ENCODE measurements around the gene CYB5B.
A peak's percentile ranks its signal among the peaks of the same experiment; 100 is the strongest.

Gene CYB5B

DNA sequence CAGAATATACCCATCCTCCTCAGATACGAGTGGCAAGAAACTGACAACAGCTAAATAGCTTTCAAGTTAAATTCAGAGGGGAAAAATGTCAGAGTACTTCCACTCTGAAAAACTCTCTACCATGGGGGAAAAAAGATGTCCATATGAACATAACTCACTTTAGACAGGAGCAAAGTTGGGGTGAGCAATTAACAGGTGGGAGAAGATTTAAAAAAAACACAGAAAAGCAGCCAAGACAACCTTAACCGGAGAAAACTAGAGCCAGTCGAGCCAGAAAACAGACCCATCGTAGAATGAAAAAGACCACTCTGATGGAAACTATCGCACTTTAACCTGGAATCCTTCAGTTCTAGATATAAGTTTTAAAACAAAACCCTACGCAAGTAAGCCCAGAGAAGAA lies 39.4 kb upstream of the CYB5B start:
- peak overlapping the region; percentile 73 for H3K4me3 ChIP-seq (ENCODE audit: low read depth, low read length)
- DNase-seq (ENCODE audit: low read depth) = no peak
- TF ChIP-seq, protein P1, sequence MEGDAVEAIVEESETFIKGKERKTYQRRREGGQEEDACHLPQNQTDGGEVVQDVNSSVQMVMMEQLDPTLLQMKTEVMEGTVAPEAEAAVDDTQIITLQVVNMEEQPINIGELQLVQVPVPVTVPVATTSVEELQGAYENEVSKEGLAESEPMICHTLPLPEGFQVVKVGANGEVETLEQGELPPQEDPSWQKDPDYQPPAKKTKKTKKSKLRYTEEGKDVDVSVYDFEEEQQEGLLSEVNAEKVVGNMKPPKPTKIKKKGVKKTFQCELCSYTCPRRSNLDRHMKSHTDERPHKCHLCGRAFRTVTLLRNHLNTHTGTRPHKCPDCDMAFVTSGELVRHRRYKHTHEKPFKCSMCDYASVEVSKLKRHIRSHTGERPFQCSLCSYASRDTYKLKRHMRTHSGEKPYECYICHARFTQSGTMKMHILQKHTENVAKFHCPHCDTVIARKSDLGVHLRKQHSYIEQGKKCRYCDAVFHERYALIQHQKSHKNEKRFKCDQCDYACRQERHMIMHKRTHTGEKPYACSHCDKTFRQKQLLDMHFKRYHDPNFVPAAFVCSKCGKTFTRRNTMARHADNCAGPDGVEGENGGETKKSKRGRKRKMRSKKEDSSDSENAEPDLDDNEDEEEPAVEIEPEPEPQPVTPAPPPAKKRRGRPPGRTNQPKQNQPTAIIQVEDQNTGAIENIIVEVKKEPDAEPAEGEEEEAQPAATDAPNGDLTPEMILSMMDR (IDR thresholded peaks at IDR 0.05; ENCODE audit: insufficient read depth, low read depth, low read length, missing control alignments) = no peak

DNA sequence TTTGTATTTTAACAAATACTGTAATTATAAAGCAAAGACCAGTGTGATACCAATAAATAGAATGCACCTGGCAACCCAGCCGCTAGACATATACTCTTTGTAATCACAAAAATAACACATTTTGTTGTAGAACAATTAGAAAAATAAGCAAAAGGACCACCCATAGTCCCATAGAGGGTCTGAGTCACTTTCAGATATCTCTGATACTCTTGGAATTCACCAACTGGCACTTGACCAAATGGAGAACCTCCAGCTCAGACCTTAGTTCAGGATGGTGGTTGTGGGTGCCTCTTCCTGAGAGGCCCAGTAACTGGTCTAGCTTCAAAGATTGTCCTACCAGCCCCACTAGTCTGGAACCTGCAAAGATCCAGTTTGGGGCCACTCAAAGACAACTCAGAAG lies 37.8 kb upstream of the CYB5B start:
- no peak for DNase-seq (ENCODE audit: low read depth)
- TF ChIP-seq, protein P1 (IDR thresholded peaks at IDR 0.05; ENCODE audit: insufficient read depth, low read depth, low read length, missing control alignments) = no peak
- peak overlapping the region; percentile 73 for H3K4me3 ChIP-seq (ENCODE audit: low read depth, low read length)

DNA sequence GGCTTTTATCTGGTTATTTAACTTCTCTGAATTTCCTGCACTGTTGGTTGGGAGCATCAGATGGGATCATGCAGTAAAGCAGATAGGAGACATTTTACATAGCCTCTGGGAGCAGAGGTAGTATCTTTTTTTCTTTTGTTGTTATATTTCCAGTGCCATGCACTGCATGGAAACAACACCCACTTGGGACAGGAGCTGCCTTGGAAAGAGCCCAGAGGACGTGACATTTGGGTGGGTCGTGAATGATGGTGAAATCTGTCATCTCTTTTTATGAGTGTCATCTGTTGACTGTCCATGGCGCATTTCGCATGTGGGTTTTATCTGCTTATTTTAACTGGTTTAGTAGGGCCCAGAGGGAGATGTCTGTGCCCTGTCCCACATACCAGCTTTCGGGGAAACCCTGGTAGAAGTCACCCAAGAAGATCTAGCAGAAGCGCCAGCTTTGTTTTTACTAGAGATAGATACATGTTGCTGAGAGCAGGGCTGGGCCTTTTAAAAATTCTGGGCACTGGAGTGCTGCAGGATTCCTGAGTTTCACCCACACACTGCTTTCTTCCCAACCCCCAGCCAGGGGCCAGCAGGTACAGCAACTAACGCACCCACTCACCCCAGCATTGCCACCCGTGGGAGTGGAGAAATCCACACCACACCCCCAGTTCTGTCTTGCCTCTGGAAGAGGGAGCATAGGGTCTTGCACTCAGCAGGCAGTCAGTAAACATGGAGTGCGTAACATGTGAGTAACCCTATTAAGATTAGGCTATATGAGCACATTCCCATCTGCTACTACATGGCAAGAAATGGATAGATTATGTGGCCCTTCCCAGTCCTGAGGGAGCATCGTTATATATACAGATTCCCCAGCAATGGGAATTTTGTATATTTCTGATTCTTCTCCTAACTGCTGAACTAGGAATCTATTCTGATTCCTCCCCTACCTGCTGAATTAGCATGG lies 30.2 kb upstream of the CYB5B start:
- TF ChIP-seq, protein P1 (IDR thresholded peaks at IDR 0.05; ENCODE audit: insufficient read depth, low read depth, low read length, missing control alignments) = no peak
- DNase-seq (ENCODE audit: low read depth) = no peak
- H3K4me3 ChIP-seq (ENCODE audit: low read depth, low read length) = no peak overlapping the region

DNA sequence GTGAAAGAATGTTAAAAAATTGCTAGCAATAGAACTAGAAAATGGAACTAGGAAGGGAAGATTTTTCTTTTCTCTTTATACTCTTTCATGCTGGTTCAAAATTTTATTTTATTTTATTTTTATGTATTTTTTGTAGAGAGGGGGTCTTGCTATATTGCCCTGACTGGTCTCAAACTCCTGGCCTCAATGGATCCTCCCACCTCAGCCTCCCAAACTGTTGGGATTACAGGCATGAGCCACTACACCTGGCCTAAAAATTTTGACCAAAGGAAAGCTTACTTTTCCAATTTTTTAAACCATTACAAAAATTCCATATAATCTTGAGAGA lies 28.6 kb upstream of the CYB5B start:
- H3K4me3 ChIP-seq (ENCODE audit: low read depth, low read length) = no peak overlapping the region
- no peak for DNase-seq (ENCODE audit: low read depth)
- TF ChIP-seq, protein P1 (IDR thresholded peaks at IDR 0.05; ENCODE audit: insufficient read depth, low read depth, low read length, missing control alignments) = no peak

DNA sequence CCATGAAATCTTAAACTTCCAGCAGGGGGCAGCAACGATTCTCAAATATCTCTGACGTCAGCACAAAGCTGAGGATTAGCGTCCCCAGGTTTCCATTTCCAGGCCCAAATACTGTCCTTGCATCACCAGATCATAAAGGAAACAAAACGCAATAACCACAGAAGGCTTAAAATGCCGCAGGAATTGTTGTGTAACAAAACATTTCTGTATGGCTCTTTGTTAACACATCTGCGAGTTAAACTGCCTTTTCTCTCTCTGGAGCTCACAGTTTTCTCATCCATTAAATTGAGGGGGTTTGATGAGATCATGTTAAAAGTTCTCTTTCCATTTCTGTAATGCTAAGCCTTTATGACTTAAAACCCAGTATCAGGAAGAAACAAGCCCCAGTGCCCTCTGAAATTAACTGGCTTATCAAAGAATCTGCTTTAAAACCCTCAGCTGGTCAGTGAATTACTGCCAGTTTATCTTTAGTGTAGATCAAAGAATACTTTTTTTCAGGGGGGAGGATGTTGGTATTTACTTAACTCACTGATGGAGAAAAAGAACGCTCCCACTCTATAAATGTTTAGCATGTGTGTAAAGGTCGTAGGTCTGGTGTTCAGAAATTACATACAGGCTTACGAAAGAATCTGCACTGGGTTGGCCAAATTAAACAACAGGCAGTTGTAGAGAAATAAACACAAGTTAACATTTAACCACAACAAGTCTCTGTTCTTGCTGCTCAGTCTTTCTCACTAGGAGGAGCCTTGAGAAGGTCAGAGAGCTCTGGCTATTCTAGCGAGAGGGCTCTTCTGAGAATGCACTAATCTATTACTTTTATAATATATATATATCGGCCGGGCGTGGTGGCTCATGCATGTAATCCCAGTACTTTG lies 28.0 kb upstream of the CYB5B start:
- TF ChIP-seq, protein P1 (IDR thresholded peaks at IDR 0.05; ENCODE audit: insufficient read depth, low read depth, low read length, missing control alignments) = peak; percentile 60
- H3K4me3 ChIP-seq (ENCODE audit: low read depth, low read length) = no peak overlapping the region
- DNase-seq (ENCODE audit: low read depth) = peak; percentile 86

DNA sequence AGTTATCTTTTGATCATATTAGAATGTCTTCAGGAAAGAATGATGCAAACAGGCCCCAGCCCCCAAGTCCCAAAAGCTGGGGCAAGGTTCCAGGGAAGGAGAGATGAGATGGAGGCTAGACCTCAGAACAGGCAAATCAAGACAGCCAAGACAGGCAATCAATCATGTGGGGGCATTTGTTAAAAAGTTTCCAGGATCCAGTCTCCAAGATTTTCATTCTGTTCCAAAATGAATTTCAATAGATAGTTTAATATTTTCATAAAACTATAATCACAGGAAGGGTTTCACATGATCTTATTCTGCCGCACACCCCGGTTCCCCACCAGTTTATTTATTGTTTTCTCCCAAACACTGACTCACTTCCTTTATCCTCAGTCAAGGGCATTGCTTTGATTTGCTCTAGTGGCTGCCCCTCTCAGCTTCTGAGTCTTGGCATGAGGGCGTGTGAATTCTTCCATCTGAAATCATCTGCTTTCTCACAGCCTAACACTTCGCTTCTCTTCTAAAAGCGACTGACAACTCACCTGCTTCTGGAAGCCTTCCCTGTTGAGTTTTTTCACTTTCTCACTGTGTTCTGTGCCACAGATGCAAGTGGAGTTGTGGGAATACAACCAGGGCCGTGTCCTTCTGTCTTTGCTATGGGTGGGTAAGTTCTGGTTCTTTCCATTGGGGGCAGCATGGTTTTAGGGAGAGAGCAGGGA lies 26.4 kb upstream of the CYB5B start:
- H3K4me3 ChIP-seq (ENCODE audit: low read depth, low read length) = no peak overlapping the region
- peak; percentile 31 for DNase-seq (ENCODE audit: low read depth)
- TF ChIP-seq, protein P1 (IDR thresholded peaks at IDR 0.05; ENCODE audit: insufficient read depth, low read depth, low read length, missing control alignments) = peak; percentile 34
